Measurements from ENCODE around the gene RMI1. TPM values are rescaled to one million over a fixed set of nuclear protein-coding genes. Genes with fewer than 3 reads are reported as not detected.
"Not testable (repeated sequence)": the region's sequence is repeated elsewhere in the genome, so short reads cannot be mapped to it uniquely, and the experiment has no call there.

The RMI1 gene
- total and polyA plus RNA-seq, 7 donors: 1.4 to 9.0 (median 3.9) TPM

- no peak for DNase-seq
- no peak overlapping the region for H3K4me3 ChIP-seq
- H3K27ac ChIP-seq: no peak overlapping the region
- H3K9me3 ChIP-seq: no peaks in the 10 kb centered on the region
- no peaks in the 10 kb centered on the region for H3K4me1 ChIP-seq
- WGBS, 2 donors: 83 to 86% methylated on average over 4 of the region's 4 CpGs
- intact Hi-C loops (cut with DNase I): no loop called here
- TF ChIP-seq EP300 (IDR thresholded peaks at IDR 0.05) (no peak), POLR2AphosphoS5 (IDR thresholded peaks at IDR 0.05) (no peak), POLR2A (IDR thresholded peaks at IDR 0.05) (no peak), CTCF (IDR thresholded peaks at IDR 0.05) (no peak)
- no peaks in the 10 kb centered on the region for H3K36me3 ChIP-seq
- no peaks in the 10 kb centered on the region for H3K27me3 ChIP-seq
Observed at GRCh38 chr9:84027201-84027600, 46.6 kb downstream of the RMI1 start.

GRCh38 chr9:84031534-84031933 lies 50.9 kb downstream of the RMI1 start:
- TF ChIP-seq CTCF (IDR thresholded peaks at IDR 0.05): no peak
- TF ChIP-seq POLR2A (IDR thresholded peaks at IDR 0.05): no peak
- no peak for TF ChIP-seq POLR2AphosphoS5 (IDR thresholded peaks at IDR 0.05)
- no peak for TF ChIP-seq EP300 (IDR thresholded peaks at IDR 0.05)
- intact Hi-C loops (cut with DNase I): no loop called here
- Histone ChIP-seq H3K36me3 (no peaks in the 10 kb centered on the region), H3K4me1 (no peaks in the 10 kb centered on the region), H3K4me3 (no peak overlapping the region), H3K27ac (no peak overlapping the region), H3K9me3 (no peaks in the 10 kb centered on the region), H3K27me3 (no peaks in the 10 kb centered on the region)
- DNase-seq: no peak
- WGBS, 2 donors: 90 to 96% methylated on average over 2 of the region's 2 CpGs

GRCh38 chr9:84041857-84042256 lies 61.3 kb downstream of the RMI1 start:
- H3K36me3 ChIP-seq; H3K27me3 ChIP-seq; H3K9me3 ChIP-seq; intact Hi-C loops (cut with DNase I); H3K27ac ChIP-seq; DNase-seq; H3K4me1 ChIP-seq; H3K4me3 ChIP-seq: not testable (repeated sequence)
- WGBS, 2 donors: 76 to 84% methylated on average over 5 of the region's 5 CpGs

- Histone ChIP-seq H3K4me3 (no peak overlapping the region), H3K36me3 (no peaks in the 10 kb centered on the region), H3K4me1 (no peaks in the 10 kb centered on the region), H3K27ac (no peak overlapping the region), H3K27me3 (no peaks in the 10 kb centered on the region), H3K9me3 (no peaks in the 10 kb centered on the region)
- no peak for TF ChIP-seq POLR2A (IDR thresholded peaks at IDR 0.05)
- TF ChIP-seq POLR2AphosphoS5 (IDR thresholded peaks at IDR 0.05): no peak
- no peak for TF ChIP-seq EP300 (IDR thresholded peaks at IDR 0.05)
- no peak for TF ChIP-seq CTCF (IDR thresholded peaks at IDR 0.05)
- DNase-seq: no peak
- intact Hi-C loops (cut with DNase I): no loop called here
- WGBS, 2 donors: 93 to 95% methylated on average over 5 of the region's 5 CpGs
Observed at GRCh38 chr9:84045481-84046097, 65.0 kb downstream of the RMI1 start.

Small RNA genes lying within 50 kb of the gene (small RNA-seq; reads per million reads assigned to genes)
- gene RF00019: 0 reads per million in 3 donors

Other genes with a start within 250 kb of the RMI1 start
- gene GKAP1, start 163.0 kb upstream of the RMI1 start, total RNA-seq: 10 to 100 TPM; 18.5 to 23.9 (median 21.9) TPM
- 1 to 10 TPM; 3.2 to 6.0 (median 3.3) TPM for gene GKAP1, start 163.0 kb upstream of the RMI1 start, polyA plus RNA-seq
- gene KIF27, start 59.4 kb upstream of the RMI1 start, total RNA-seq: 1 to 10 TPM; 3.2 to 7.8 (median 5.2) TPM
- gene KIF27, start 59.4 kb upstream of the RMI1 start, polyA plus RNA-seq: 1 to 10 TPM in 1 of 3 donors, under 1 TPM in 1, not detected in 1; 0.23 to 1.7 TPM
- gene HNRNPK, start 590 bp upstream of the RMI1 start, total RNA-seq: 100 to 1,000 TPM; 285 to 448 (median 395) TPM
- 100 to 1,000 TPM; 237 to 364 (median 261) TPM for gene HNRNPK, start 590 bp upstream of the RMI1 start, polyA plus RNA-seq